ENCODE data around the gene KRT12.
"Not testable (repeated sequence)": the region's sequence is repeated elsewhere in the genome, so short reads cannot be mapped to it uniquely, and the experiment has no call there.

Gene KRT12

DNA sequence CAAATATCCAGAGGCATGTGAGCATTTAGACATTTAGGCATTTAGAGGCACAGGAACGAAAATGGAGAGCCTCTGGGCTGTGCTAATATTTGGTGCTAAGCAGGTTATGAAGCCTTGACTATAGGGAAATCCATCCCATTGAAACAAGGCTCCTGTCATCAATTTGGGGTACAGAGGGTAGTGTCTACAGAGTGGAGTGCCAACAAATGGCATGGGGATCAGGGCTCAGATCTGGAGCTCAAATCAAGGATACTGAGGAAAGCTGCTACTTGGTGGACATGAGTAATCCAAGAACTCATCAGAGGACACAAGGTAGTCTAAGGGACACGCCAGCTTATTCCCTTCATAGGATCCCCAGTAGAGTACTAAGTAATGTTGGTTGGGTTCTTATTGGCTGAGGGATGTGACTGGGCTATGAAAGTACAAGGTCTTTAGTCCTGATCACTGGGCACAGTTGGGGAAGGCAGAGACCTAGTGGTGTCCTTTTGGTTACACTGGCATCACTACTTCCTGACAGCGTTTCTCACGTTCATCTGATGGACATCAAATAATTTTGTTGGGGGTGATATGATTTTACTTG is 49.8 kb downstream of the KRT12 start:
- in situ Hi-C loops (cut with HindIII; ENCODE audit: low sequenced_read_pairs) = no loop called here

DNA sequence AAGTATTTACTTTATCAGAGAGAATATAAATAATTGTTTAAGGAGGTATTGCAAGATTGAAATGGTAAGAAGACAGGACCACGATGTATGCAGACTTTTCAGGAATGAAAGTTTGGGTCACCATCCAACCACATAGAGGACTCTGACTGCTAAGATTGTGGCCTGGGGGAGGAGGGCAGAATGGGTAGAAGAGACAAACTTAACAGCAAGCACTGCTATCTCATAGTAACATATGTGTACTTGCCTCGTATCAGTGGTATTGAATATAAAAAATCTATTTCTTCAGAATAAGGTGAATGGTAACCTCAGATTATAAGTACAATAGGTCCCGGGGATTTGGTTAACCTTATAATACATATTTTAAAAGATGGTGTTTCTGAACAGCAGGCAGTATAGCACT is 50.5 kb downstream of the KRT12 start:
- in situ Hi-C loops (cut with HindIII; ENCODE audit: low sequenced_read_pairs) = no loop called here

DNA sequence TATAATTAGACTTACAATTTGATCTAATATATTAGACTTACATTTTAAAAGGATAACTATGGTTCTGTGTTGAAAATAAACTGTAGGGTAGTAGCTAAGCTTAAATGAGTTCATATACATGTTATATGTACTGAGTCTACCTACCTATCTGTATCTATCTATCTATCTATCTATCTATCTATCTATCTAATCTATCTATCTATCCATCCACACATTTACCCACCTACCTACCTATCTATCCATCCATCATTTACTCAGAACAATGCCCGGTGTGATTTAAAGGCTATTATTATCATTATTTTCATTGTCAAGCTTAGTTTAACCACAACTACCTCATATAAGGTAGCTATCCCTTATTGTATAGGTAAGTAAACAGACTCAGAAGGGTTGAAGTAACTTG is 51.6 kb downstream of the KRT12 start:
- in situ Hi-C loops (cut with HindIII; ENCODE audit: low sequenced_read_pairs) = no loop called here

DNA sequence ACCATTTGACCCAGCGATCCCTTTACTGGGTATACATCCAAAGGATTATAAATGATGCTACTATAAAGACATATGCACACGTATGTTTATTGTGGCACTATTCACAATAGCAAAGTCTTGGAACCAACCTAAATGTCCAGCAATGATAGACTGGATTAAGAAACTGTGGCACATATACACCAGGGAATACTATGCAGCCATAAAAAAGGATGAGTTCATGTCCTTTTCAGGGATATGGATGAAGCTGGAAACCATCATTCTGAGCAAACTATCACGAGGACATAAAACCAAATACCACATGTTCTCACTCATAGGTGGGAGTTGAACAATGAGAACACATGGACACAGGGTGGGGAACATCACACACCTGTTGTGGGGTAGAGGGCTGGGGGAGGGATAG is 52.4 kb downstream of the KRT12 start:
- in situ Hi-C loops (cut with HindIII; ENCODE audit: low sequenced_read_pairs) = not testable (repeated sequence)

DNA sequence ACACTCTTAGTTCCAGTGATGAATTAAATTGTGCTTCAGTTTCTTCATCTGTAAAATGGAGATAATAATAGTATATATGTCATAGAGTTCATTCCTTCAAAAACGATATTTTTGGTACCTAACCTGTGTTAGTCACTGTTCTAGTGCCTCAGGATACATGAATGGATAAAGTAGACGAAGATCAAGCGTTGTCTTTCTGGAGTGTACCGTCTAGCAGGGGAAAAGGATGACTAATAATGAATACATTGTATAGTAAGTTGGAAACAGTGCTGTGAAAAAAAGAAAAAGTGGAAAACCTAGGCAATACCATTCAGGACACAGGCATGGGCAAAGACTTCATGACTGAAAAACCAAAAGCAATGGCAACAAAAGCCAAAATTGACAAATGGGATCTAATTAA is 53.2 kb downstream of the KRT12 start:
- in situ Hi-C loops (cut with HindIII; ENCODE audit: low sequenced_read_pairs) = no loop called here

DNA sequence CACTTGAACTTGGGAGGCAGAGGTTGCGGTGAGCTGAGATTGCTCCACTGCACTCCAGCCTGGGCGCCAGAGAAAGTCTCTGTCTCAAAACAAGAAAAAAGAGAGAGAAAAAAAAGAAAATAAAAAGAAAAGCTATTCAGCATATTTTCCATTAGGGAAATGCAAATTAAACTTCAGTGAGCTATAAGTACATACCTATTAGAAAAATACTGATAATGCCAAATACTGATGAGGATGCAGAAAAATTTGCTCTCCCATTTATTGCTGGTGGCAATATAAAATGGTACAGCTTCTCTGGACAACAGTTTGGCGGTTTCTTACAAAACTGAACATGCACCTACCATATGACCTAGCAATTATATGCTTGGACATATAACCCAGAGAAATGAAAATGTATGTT is 54.4 kb downstream of the KRT12 start:
- in situ Hi-C loops (cut with HindIII; ENCODE audit: low sequenced_read_pairs) = no loop called here
